ENCODE data around the gene SCAF4.
"Not testable (repeated sequence)": the region's sequence is repeated elsewhere in the genome, so short reads cannot be mapped to it uniquely, and the experiment has no call there.

SCAF4 gene, protein sequence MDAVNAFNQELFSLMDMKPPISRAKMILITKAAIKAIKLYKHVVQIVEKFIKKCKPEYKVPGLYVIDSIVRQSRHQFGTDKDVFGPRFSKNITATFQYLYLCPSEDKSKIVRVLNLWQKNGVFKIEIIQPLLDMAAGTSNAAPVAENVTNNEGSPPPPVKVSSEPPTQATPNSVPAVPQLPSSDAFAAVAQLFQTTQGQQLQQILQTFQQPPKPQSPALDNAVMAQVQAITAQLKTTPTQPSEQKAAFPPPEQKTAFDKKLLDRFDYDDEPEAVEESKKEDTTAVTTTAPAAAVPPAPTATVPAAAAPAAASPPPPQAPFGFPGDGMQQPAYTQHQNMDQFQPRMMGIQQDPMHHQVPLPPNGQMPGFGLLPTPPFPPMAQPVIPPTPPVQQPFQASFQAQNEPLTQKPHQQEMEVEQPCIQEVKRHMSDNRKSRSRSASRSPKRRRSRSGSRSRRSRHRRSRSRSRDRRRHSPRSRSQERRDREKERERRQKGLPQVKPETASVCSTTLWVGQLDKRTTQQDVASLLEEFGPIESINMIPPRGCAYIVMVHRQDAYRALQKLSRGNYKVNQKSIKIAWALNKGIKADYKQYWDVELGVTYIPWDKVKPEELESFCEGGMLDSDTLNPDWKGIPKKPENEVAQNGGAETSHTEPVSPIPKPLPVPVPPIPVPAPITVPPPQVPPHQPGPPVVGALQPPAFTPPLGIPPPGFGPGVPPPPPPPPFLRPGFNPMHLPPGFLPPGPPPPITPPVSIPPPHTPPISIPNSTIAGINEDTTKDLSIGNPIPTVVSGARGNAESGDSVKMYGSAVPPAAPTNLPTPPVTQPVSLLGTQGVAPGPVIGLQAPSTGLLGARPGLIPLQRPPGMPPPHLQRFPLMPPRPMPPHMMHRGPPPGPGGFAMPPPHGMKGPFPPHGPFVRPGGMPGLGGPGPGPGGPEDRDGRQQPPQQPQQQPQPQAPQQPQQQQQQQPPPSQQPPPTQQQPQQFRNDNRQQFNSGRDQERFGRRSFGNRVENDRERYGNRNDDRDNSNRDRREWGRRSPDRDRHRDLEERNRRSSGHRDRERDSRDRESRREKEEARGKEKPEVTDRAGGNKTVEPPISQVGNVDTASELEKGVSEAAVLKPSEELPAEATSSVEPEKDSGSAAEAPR

GRCh38 chr21:31731857-31732596, at the start of gene SCAF4:
Gene SCAF4, minus strand, starts transcription at chr21:31732118. Its CDS starts 426 bp downstream, at chr21:31731692.
- peak; percentile 55 to 73 (median 64) for DNase-seq (ENCODE audit: low read depth in 3 of 3)

DNA sequence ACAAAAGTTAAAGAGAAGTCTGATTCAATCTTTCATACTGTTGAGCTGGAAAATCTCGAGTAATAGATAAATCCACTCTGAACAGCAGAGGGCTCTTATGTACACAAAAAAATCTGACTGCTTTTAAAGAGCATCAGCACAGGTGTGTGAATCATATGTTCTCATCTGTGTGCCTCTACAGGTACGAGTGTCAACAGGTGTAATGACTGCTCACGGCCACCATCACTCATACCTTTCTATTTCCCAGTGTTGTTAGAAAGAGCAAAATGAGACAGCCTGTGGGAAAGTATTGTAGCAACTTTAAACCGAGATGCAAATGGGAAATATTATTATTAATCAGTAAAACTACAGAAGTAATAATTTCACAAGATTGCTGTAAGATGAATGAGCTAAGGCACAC, 49.0 kb upstream of the SCAF4 start:
- DNase-seq (ENCODE audit: low read depth in 3 of 3): no peak

- DNase-seq (ENCODE audit: low read depth in 3 of 3): no peak
Measured at GRCh38 chr21:31778546-31778945, 46.6 kb upstream of the SCAF4 start.

DNA sequence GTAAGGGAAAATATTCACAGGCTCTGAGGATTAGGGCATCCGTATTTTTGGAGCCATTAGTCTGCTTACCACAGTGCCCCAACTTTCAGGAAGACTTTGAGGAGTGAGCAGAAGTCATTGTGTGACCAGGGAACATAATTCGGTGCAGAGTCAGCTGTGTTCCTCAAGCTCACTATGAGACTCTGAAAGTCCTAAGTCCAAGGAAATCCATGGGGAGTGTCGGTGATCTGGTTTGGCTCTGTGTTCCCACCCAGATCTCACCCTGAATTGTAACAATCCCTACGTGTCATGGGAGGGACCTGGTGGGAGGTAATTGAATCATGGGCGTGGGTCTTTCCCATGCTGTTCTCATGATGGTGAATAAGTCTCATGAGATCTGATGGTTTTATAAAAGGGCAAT, 45.9 kb upstream of the SCAF4 start:
- no peak for DNase-seq (ENCODE audit: low read depth in 3 of 3)

GRCh38 chr21:31774031-31774430, 42.1 kb upstream of the SCAF4 start:
- DNase-seq (ENCODE audit: low read depth in 3 of 3): no peak

DNA sequence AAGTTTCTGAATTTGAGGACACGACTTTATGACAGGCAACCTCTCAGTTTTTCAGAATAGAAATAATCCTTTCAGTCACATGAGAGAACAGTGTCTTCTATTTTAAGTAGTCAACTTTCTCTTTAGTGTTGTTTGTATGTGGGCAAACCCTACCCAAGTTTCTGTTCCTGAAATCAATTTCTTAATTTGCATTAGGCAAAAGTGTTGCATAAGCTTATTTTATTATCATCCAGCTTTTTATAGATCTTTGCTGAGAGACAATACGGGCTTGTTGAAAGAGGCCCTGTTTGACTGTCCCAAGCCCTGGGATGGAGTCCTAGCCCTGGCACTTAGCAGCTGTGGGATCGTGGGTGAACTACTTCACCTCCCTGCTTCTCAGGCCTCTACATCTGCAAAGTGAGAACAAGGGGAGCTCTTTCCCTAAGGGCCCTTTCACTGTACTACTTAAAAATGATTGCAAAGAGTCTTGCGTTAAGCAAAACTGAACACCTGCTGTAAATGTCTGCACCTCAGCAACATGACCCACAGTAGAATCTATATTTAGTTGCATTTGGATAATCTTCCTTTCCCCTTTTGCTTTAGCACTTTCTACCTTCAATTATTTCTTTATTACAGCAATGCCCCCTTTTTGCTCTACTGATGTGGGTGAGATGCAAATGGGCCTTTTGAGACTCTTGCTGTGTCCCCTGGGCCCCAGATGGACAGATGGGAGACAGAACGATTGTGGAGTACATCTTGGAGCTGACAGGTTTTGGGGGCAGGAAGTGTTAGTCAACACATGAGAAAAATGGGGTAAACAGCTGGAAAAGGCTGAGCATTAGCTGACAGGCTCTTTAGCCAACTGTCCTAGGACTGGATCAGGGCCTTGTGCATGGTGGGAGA, 41.0 kb upstream of the SCAF4 start:
- no peak for DNase-seq (ENCODE audit: low read depth in 3 of 3)

DNA sequence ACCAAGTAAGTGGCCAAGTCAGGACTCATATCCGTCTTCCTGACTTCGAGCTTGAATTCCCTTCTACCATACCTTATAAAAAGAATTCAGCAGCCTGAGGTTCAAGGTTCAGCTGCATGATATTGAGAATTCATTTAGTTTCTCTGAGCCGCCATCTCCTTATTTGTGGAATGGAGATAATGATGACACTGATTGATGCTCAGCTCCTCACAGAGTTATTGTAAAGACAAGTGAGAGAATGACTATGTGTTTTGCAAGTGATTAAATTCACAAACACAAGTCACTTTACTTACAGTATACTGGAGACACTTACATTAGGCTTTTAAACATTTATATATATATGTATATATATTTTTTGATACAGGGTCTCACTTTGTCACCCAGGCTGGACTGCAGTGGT, 39.8 kb upstream of the SCAF4 start:
- DNase-seq (ENCODE audit: low read depth in 3 of 3): no peak

- no peak for DNase-seq (ENCODE audit: low read depth in 3 of 3)
Measured at GRCh38 chr21:31768710-31769109, 36.8 kb upstream of the SCAF4 start.

- DNase-seq (ENCODE audit: low read depth in 3 of 3): no peak
Measured at GRCh38 chr21:31766899-31767298, 35.0 kb upstream of the SCAF4 start.

DNA sequence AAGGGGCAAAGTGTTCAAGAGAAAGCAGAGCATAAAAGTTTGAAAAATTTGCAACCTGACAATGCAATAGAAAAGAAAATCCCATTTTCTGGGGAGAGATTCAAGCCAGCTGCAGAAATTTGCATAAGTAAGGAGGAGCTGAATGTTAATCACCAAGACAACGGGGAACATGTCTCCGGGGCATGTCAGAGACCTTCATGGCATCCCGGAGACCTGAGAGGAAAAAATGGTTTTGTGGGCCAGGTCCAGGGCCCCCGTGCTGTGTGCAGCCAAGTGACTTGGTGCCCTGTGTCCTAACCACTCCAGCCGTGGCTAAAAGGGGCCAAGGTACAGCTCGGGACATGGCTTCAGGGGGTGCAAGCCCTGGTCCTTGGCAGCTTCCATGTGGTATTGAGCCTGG, 33.9 kb upstream of the SCAF4 start:
- not testable (repeated sequence) for DNase-seq (ENCODE audit: low read depth in 3 of 3)

DNA sequence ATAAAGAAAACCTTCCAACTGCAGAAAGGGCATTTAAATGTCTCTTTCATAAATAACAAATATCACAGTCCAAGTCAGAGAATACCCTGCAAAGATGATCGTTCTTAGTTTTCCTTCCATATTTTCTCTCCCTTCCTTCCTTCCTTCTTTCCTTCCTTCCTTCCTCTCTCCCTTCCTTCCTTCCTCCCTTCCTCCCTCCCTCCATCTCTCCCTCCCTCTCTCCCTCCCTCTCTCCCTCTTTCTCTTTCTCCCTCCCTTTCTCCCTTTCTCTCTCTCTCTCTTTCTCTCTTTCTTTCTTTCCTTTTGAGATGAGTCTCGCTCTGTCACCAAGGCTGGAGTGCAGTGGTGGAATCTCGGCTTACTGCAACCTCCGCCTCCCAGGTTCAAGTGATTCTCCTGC, 29.0 kb upstream of the SCAF4 start:
- DNase-seq (ENCODE audit: low read depth in 3 of 3): no peak

- no peak for DNase-seq (ENCODE audit: low read depth in 3 of 3)
Measured at GRCh38 chr21:31756787-31757186, 24.9 kb upstream of the SCAF4 start.

DNA sequence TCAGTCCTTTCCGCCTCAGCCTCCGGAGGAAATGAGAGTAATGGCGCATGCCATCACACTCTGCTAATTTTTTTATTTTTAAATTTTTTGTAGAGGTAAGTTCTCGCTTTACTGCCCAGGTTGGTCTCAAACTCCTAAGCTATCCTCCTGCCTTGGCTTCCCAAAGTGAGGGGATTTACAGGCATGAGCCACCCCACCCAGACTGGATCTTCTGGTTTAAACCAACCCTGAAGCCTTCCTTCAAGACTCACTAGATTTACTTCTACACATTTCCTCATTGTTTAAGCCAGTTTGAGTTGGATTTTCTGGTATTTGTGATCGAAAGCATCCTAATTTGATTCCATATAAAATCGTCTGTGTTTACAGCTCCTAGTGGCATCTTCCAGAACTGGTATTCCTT, 23.1 kb upstream of the SCAF4 start:
- no peak for DNase-seq (ENCODE audit: low read depth in 3 of 3)

DNA sequence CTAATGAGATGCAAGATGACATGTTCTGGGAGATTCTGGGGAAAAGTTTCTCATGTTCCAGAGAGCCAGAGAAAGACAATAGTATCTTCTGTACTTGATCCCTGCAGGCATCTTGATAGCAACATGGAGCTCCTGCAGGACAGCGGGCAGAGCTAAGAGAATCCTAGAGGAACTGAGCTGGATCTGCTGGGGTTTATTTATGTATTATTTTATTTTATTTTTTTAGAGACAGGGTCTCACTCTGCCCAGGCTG, 22.7 kb upstream of the SCAF4 start:
- no peak for DNase-seq (ENCODE audit: low read depth in 3 of 3)

- no peak for DNase-seq (ENCODE audit: low read depth in 3 of 3)
Measured at GRCh38 chr21:31753949-31754707, 22.2 kb upstream of the SCAF4 start.

DNA sequence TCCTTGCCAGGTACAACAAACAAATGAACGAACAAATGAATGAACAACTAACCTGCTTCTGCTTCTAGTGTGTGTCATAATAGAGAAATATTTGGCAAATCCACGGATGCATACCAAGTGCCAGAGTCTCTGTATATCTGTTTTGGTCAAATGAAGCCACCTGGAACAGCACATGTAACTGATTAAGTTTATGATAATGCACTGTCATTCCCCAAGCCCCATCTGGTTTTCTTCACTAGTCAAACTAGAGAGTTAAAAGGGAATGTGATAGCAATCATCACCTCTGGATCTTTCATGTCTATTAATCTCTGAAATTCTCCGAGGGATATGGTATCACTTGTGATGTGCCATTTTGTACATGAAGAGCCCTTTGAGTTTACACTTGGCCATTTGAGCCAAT, 21.0 kb upstream of the SCAF4 start:
- DNase-seq (ENCODE audit: low read depth in 3 of 3): no peak

- no peak for DNase-seq (ENCODE audit: low read depth in 3 of 3)
Measured at GRCh38 chr21:31752352-31752751, 20.4 kb upstream of the SCAF4 start.

GRCh38 chr21:31750843-31751242, 18.9 kb upstream of the SCAF4 start:
- DNase-seq (ENCODE audit: low read depth in 3 of 3): no peak

DNA sequence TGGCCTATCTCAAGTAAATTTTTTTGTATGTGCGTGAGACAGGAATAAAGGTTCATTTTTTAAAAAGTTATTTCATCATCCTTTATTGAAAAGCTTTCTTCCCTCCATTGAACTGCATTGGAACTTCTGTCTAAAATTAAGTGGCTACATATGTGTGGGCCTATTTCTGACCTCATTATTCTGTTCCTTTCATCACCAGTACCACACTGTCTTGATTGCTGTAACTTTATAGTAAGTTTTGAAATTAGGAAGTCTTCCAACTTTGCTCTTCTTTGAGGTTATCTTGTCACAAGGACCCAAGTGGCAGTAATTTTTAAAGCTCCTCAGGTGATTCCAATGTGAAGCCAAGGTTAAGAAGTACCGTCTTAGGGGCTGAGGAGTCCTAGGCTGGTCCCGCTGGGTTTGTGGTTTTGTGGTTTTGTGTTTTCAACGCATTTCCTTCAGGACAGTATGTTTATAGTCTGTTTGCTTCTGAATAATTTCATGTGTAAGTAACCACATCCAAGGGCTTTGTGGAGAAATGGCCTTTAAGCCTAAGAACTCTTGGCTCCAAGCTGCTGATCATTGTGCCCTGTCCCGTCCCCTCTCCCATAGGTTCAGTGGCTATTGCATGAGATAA, 12.4 kb upstream of the SCAF4 start:
- no peak for DNase-seq (ENCODE audit: low read depth in 3 of 3)

DNA sequence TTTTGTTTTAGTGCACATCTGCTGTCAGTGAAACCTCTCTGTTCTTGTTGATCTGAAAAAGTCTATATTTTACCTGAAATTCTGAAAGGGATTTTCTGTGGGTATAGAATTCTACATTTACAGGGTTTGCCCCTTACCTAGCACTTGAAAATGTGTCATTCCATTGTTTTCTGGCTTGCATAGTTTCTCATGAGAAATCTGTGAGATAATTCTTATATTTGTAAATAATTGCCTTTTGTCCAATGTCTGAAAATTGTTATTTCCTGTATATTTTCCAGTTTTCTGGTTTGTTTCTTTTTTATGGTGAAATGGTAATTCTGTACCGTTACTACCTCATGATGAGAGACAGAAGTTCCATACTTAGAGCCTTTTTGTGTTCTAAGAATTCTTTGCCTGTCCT, 11.8 kb upstream of the SCAF4 start:
- no peak for DNase-seq (ENCODE audit: low read depth in 3 of 3)
